SKM-1 treated with dmso at 0.1 percent for 144 hours (cell line): ENCODE measurements around the gene ZNF521.

Experiments
- DNase-seq: peaks from one replicate; lab custom pipeline; 2025; ENCODE audit not compliant: unreplicated experiment; lab: John Stamatoyannopoulos, UW

Gene ZNF521

GRCh38 chr18:25077944-25078723 lies 273.8 kb downstream of the ZNF521 start:
- no peak for DNase-seq

DNA sequence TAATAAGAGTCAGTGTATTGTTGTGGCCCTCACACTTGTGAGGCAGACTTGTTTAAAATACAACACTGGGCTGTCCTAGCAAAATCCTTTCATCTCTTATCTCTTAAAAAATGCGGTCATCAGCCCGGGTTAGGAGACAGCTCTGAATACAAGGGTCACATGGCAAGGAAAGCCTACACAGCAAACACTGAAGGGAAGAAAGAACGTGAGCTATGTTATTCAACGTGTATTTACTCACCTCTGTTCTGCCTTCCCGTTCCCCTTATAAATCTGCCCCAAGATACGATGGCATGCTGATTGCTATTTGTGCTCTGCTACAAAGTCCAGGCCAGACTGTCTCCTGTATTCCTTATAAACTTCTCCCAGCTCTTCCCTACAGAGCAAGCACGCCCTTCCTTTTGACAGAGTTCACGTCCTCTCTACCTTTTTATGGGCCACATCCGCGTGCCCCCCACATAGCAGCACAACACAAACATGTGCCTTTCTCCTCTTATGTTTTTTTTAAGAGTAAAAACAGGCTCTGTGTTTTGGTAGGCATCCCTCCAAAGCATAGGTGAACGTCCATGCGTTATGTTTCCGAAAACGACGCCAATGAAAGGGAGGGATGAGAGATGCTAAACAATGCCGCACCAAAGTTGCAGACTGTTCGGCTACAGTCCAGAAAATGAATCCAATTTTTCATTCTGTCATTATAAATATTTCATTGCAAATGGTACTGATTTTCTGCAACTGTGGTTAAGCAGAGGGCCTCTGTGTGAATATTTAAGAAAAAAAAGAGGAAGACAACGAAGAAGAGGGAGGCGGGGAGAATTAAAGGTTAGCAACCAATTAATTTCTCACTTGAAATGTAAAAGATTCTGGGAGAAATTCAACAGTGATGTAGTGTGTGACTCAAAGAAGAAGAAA lies 274.7 kb downstream of the ZNF521 start:
- DNase-seq: no peak

DNA sequence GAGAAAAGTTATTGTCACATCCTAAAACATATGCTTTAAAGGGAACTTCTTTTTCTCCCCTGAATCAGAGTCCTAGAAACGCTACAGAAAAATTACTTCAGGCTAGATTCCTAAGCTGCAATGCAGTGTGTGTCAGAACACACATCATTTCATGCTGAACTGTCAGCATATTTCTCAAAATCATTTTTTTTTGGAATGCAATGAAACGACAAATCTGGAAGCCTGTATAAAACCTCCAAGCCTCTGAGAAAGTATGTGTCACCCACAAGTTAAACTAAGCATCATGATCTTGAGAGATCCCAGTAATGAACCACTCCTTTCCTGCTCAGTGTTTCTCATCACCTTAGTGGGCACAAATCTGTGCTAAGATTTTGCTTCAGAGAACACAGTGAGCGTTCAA lies 276.2 kb downstream of the ZNF521 start:
- DNase-seq: no peak

GRCh38 chr18:25075331-25075730 lies 276.6 kb downstream of the ZNF521 start:
- no peak for DNase-seq

DNA sequence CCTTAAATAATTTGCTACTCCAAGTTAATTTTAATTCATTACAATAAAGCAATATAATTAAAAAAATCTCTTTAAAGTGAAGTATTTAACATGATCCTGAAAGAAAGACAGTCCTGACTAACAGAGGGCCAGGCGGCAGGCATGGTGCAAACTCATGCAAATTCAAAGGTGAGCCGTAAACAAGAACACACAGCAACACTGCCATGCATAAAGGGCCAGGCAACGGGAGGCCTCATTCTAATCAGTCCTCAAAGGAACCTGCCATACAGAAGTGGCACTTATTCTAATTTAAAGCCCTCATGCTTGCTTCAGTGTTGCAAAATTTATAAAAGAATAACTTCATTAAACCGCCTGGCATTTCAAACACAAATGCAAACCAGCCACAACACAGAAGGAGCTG lies 277.0 kb downstream of the ZNF521 start:
- DNase-seq: no peak

GRCh38 chr18:25072205-25072604 lies 279.8 kb downstream of the ZNF521 start:
- DNase-seq: no peak

- no peak for DNase-seq
Measured at GRCh38 chr18:25067275-25068025, 284.5 kb downstream of the ZNF521 start.

DNA sequence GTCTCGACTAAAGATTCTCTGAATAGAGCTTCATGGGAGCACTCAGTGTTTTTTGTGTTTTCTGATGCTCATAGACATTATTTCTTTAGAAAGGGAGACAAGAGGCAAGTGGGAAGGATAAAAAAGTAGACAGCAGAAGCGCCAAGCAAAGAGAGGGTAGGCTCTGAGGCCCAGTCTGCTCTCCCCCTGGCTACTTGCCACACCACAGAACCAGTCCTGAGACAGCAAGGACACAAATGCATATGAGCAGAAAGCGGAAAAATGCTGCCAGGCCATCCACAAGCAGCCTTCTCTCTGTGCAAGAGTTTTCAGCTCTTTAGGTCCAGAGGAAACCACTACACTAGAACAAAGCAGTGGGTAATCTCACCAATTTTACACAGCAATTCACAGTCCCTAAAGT lies 285.4 kb downstream of the ZNF521 start:
- no peak for DNase-seq

- no peak for DNase-seq
Measured at GRCh38 chr18:25062720-25063119, 289.2 kb downstream of the ZNF521 start.

DNA sequence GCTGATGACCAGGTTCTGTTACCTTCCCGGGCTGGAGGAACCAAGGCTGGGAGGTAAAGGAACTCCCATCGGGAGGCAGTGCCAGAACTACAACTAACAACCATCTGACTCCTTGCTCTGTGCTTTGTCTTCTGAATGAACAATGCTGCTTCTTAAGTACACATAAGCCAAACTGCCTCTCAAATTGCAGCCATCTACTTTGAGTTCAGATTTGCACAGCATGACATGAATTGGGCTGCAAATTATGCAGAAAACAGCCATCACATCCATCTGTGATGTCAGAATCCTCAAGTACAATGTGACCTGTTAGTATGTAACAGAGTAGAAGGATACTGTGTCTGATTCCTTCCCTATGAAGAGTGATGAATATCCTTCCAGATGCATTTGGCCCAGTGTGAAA lies 290.6 kb downstream of the ZNF521 start:
- no peak for DNase-seq

- DNase-seq: no peak
Measured at GRCh38 chr18:25058521-25058920, 293.4 kb downstream of the ZNF521 start.

DNA sequence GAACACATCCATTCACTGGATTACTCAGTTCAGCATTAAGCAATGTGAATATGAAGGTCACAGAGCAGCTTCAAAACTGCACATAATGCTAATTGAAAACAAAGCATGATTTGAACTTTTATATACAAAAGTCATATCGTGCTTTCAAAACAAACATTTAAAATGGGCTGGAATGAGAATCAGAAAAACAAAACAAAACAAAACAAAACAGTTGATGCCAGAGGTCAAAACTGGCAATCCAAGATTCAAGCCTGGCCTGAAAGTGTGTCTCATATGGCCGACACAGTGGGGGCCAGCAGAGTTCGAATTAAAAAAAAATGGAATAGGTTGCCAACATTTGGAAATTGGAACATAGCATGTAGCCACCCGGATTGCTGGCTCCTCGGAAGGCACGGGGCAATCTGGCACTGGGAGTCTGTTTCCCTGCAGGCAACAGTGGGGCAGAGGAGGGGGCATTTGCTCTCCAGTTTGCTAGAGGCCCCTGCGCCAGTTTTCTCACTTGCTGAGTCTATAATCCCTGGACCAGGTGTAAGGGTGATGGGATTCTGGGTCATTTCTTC lies 294.4 kb downstream of the ZNF521 start:
- DNase-seq: no peak

GRCh38 chr18:25056429-25056828 lies 295.5 kb downstream of the ZNF521 start:
- no peak for DNase-seq

- DNase-seq: no peak
Measured at GRCh38 chr18:25055076-25055475, 296.9 kb downstream of the ZNF521 start.

GRCh38 chr18:25053466-25053865 lies 298.5 kb downstream of the ZNF521 start:
- DNase-seq: no peak

DNA sequence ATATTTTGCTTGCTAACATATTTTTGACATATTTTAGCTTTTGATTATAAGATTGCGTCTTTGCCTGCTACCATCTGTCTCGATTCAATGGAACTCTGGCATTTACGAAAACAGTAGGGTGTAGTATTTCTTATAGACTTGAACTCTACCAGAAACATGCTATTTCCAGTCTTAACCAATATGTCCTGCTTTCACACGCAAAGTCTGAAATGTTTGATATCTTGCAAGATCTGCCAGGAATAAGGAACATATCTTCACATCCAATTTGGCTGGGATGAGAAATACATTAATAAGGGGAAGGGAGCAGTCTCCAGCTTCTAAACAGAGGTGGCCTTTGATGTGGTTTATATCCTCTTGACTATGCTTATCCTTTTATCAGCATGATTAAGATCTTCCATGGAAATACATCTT lies 299.4 kb downstream of the ZNF521 start:
- no peak for DNase-seq

DNA sequence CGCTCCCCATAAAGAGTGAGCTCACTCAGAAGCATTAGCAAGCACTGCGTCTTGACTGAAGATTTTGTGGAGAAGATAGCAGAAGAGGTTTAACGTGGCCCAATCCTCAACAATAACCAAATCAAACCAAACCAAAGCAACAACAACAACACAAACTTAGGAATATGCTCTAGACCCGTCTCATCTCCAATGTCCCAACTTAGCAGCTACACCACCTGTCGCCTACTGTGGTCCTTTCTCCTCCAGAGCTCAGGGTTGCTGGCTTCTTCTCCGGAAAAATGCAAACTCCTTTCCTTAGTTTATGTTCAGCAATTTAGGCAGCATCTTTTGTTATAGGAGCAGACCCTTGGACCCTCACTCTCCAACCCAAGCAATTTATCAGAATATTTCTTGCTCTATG lies 301.4 kb downstream of the ZNF521 start:
- DNase-seq: no peak

- no peak for DNase-seq
Measured at GRCh38 chr18:25047983-25048382, 304.0 kb downstream of the ZNF521 start.

DNA sequence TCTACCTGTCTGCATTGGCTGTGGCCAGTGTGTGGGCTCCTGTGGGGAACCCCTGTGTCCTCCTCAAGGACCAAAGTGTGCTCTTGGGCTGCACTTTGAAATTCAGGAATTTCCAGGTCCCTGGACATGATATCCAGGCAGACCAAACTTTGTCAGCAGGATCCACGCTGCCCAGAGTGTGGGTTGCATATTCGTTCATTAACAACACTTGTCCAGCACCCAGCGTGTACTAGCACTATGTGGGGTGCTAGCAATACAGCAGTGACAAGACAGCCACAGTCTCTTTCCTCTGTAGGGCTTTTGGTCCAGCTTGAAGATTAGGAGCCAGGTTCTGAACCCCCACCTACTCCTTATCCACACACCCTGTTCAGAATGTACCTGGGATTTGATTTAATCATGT lies 304.5 kb downstream of the ZNF521 start:
- DNase-seq: no peak

DNA sequence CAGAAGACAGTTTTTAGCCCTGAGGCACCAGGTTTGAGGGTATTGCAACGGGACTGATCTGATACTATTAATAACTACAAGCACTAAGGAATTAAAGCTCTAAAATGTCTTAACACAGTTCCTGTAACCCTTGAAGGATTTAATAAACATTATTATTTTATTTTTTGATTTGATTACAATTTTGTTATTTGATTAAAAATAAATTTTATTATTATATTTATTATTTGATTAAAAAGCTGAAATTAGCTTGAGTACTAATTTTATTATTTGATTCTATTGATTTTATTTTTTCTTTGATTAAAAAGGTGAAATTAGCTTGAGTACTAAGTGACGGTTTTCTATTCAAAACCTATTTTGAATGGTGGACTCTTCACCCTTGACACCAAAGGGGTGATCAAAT lies 307.3 kb downstream of the ZNF521 start:
- DNase-seq: no peak

DNA sequence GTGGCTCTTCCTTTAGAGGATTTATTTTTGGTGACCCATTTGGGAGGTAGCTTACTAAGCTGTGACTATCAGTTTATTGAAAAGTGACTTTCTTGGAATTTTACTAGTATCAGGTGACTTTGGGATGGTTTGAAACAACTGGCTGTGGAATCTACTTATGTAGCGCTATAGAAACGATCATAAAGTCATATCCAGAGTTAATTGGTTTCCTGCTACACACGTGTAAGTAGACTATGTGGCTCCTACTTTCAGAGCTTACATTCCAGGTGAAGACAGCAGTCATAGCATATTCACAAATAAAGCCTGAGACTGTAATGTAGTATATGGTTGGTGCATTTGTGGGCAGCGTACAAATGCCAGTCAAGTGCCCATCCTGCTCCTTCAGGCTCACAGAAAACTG lies 308.9 kb downstream of the ZNF521 start:
- no peak for DNase-seq
